Endothelial cell of umbilical vein (primary cell): Measurements from ENCODE around the gene LMAN2L. TPM values are rescaled to one million over a fixed set of nuclear protein-coding genes. Genes with fewer than 3 reads are reported as not detected.
A peak's percentile ranks its signal among the peaks of the same experiment; 100 is the strongest.

ENCODE experiments used
- BruUV-seq: library from RNA; stranded (reverse); fragments of 400-500 nt; replicated peaks from 2 replicates; lab custom pipeline; 2021; lab: Mats Ljungman, UMichigan
- CTCF ChIA-PET: fragments of 300-600, 350-600 bp; sonication (Branson Sonifier 250); formaldehyde crosslinking; loops from one replicate; lab custom pipeline; 2021; ENCODE audit warnings: antibody characterized with exemption, inconsistent platforms; lab: Charles Lee
- POLR2A ChIA-PET: fragments of 300-600, 350-600 bp; sonication (Branson Sonifier 250); formaldehyde crosslinking; loops from one replicate; lab custom pipeline; 2021; ENCODE audit warnings: antibody characterized with exemption, inconsistent platforms; lab: Charles Lee
- DNase-seq: peaks from one replicate; pipeline ENCODE4 v3.0.0-alpha.2; 2011; ENCODE audit warnings: low read depth, low spot score
- FAIRE-seq: peaks from 2 replicates; lab custom pipeline; 2011; peaks lifted over from hg19 to GRCh38; lab: Jason Lieb, UNC
- H2AFZ ChIP-seq: 2 replicates; pipeline ENCODE4 v1.6.0; 2012; ENCODE audit warnings: low read depth, low read length, control low read depth, inconsistent platforms
- H3K27ac ChIP-seq: 2 replicates; pipeline ENCODE4 v1.5.1; 2011; ENCODE audit warnings: low read depth, mild to moderate bottlenecking, control low read depth, low read length, moderate library complexity; ENCODE audit not compliant: insufficient read depth
- H3K27me3 ChIP-seq, 2 experiments: 2 replicates each; pipeline versions ENCODE4 v1.6.0 to v1.6.1; 2011; ENCODE audit warnings: low read length in 2 of 2, mixed read lengths in 1 of 2; ENCODE audit not compliant: control insufficient read depth in 2 of 2, insufficient read depth in 2 of 2
- H3K36me3 ChIP-seq, 2 experiments: 2 replicates in 1 of 2; 3 replicates in 1 of 2; pipeline ENCODE4 v1.5.1; 2011; ENCODE audit warnings: low read length in 2 of 2, mild to moderate bottlenecking in 1 of 2, moderate library complexity in 1 of 2; ENCODE audit not compliant: control insufficient read depth in 2 of 2, insufficient read depth in 2 of 2; ENCODE audit errors: extremely low read depth in 1 of 2
- H3K4me1 ChIP-seq: 3 replicates; pipeline ENCODE4 v1.5.1; 2011; ENCODE audit warnings: mild to moderate bottlenecking, low read length; ENCODE audit not compliant: control insufficient read depth, insufficient read depth; ENCODE audit errors: extremely low read depth
- H3K4me2 ChIP-seq: 2 replicates; pipeline ENCODE4 v1.6.1; 2011; ENCODE audit warnings: low read length, control low read depth, mixed read lengths; ENCODE audit not compliant: insufficient read depth
- H3K4me3 ChIP-seq, 3 experiments: fragments of 200-600 bp in 1 of 3; sonication (generic), shearing (Covaris generic) in 1 of 3; replicated peaks in 1 of 3; 2 replicates each; pipeline ENCODE4 v1.5.1; 2011 to 2016; ENCODE audit warnings: control low read depth in 3 of 3, low read length in 3 of 3, mild to moderate bottlenecking in 2 of 3, inconsistent platforms in 1 of 3, low read depth in 1 of 3, moderate library complexity in 1 of 3; ENCODE audit not compliant: insufficient read depth in 1 of 3
- H3K79me2 ChIP-seq: 2 replicates; pipeline ENCODE4 v1.6.0; 2012; ENCODE audit warnings: low read length, inconsistent platforms; ENCODE audit not compliant: control insufficient read depth, insufficient read depth
- H3K9ac ChIP-seq: replicated peaks from 2 replicates; pipeline ENCODE3; 2011; ENCODE audit warnings: low read length, control low read depth; ENCODE audit not compliant: insufficient read depth; ENCODE audit errors: extremely low read depth
- H3K9me1 ChIP-seq: replicated peaks from 3 replicates; pipeline ENCODE4 v1.6.0; 2011; ENCODE audit warnings: mild to moderate bottlenecking, low read length; ENCODE audit not compliant: control insufficient read depth, insufficient read depth; ENCODE audit errors: extremely low read depth
- H3K9me3 ChIP-seq: replicated peaks from 2 replicates; pipeline ENCODE4 v1.5.1; 2012; ENCODE audit warnings: low read length, inconsistent platforms; ENCODE audit not compliant: control insufficient read depth, insufficient read depth
- H4K20me1 ChIP-seq: replicated peaks from 2 replicates; pipeline ENCODE3; 2011; ENCODE audit warnings: mild to moderate bottlenecking, low read length; ENCODE audit not compliant: control insufficient read depth, insufficient read depth; ENCODE audit errors: extremely low read depth
- EZH2 ChIP-seq: IDR thresholded peaks from 2 replicates; pipeline ENCODE4 v1.6.1; 2012; ENCODE audit warnings: borderline replicate concordance, low read depth, mild to moderate bottlenecking, moderate library complexity, low read length, inconsistent platforms; ENCODE audit not compliant: severe bottlenecking
- FOS ChIP-seq: IDR thresholded peaks from 2 replicates; pipeline ENCODE4 v1.6.1; 2011; ENCODE audit warnings: mild to moderate bottlenecking, low read length, moderate library complexity, borderline replicate concordance; ENCODE audit not compliant: insufficient read depth
- GATA2 ChIP-seq: IDR thresholded peaks from 2 replicates; pipeline ENCODE4 v1.7.0; 2011; ENCODE audit warnings: low read depth, mild to moderate bottlenecking, moderate library complexity, mixed read lengths, low read length; ENCODE audit not compliant: insufficient read length, insufficient read depth
- JUN ChIP-seq: IDR thresholded peaks from 2 replicates; pipeline ENCODE4 v1.6.1; 2011; ENCODE audit warnings: borderline replicate concordance, low read depth; ENCODE audit not compliant: insufficient read length, insufficient read depth
- MYC ChIP-seq: IDR thresholded peaks from one replicate; pipeline ENCODE4 v1.6.1; 2011; ENCODE audit warnings: mild to moderate bottlenecking, low read depth, low read length
- POLR2A ChIP-seq: IDR thresholded peaks from 2 replicates; pipeline ENCODE4 v1.6.1; 2012; ENCODE audit warnings: low read depth, mild to moderate bottlenecking, control low read depth, low read length
- POLR2AphosphoS5 ChIP-seq: IDR thresholded peaks from 2 replicates; pipeline ENCODE4 v1.6.1; 2012; ENCODE audit warnings: low read depth, mild to moderate bottlenecking, control low read depth, low read length, moderate library complexity; ENCODE audit not compliant: insufficient read depth
- dilution Hi-C: fragments of 300-500 bp; cut with MboI; formaldehyde crosslinking; loops from one replicate; pipeline ENCODE4 v1.15.0; 2019; ENCODE audit warnings: low sequenced_read_pairs; ENCODE audit not compliant: extremely low pct_ligation_motif_present
- intact Hi-C: fragments of 100-400 bp; cut with micrococcal nuclease; formaldehyde crosslinking; loops from one replicate; pipeline ENCODE4 v1.10.0; 2022
- polyA plus RNA-seq, 4 experiments: library from polyadenylated mRNA; depleted of rRNA in 3 of 4; stranded (reverse) in 3 of 4; unstranded in 1 of 4; fragments of >200 nt; gene quantifications; 2 replicates each; pipeline versions ENCODE4 v1.2.1 to v1.2.3, GENCODE V29; 2011 to 2012; ENCODE audit warnings: missing spikeins in 1 of 4
- total RNA-seq: library from RNA; stranded (reverse); gene quantifications from 2 replicates; pipeline ENCODE4 v1.2.3, GENCODE V29; 2021
- TF ChIP-seq, protein P1 (sequence below), 2 donors: IDR thresholded peaks; 1 replicate in 1 of 2; 2 replicates in 1 of 2; pipeline ENCODE4 v1.5.1; 2011; ENCODE audit warnings: low read length in 2 of 2, mild to moderate bottlenecking in 2 of 2, moderate library complexity in 2 of 2, control low read depth in 1 of 2, inconsistent platforms in 1 of 2, low read depth in 1 of 2; ENCODE audit not compliant: insufficient read depth in 1 of 2; ENCODE audit errors: extremely low read depth in 1 of 2
- TF ChIP-seq, protein P2 (sequence below): IDR thresholded peaks from 2 replicates; pipeline ENCODE4 v1.6.1; 2011; ENCODE audit not compliant: insufficient read depth, insufficient read length

LMAN2L gene
- total and polyA plus RNA-seq, 2 donors (not counting 3 experiments of a cell fraction or from before 2014, with no cell fraction given) = 15.4 to 20.5 TPM

DNA sequence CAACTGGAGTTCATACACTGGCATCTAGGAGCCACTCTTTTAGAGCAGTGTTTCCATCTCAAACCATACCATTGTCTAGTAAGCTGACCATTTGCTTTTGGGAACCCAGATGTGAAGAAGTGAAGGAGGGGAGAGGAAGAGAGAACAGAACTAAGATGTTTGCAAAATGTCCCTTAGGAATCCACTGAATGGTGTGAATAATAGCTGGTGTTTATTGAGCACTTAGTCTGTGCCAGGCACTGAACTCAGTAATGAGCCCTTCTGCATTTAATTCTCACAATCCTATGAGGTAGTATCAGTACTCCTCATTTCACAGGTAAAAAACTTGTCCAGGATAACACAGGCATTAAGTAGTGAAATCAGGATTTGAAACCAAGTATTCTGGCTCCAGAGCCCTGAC lies 23.5 kb downstream of the LMAN2L start:
- Histone ChIP-seq H4K20me1 (no peaks in the 10 kb centered on the region), H3K27ac (no peak overlapping the region), H3K79me2 (no peaks in the 10 kb centered on the region), H2AFZ (no peak overlapping the region), H3K4me3 (no peak overlapping the region), H3K4me2 (no peak overlapping the region), H3K27me3 (no peaks in the 10 kb centered on the region), H3K9me1 (no peaks in the 10 kb centered on the region), H3K9me3 (no peaks in the 10 kb centered on the region), H3K36me3 (peaks cover 0 to 4% of the 10 kb centered on the region in 2 experiments), H3K9ac (no peak overlapping the region), H3K4me1 (no peaks in the 10 kb centered on the region)
- no peak for FAIRE-seq
- POLR2A ChIA-PET = no interaction called here
- dilution Hi-C loops = no loop called here
- intact Hi-C loops = no loop called here
- no peak for DNase-seq
- TF ChIP-seq MYC (no peak), JUN (no peak), POLR2A (no peak)
- TF ChIP-seq, protein P1, sequence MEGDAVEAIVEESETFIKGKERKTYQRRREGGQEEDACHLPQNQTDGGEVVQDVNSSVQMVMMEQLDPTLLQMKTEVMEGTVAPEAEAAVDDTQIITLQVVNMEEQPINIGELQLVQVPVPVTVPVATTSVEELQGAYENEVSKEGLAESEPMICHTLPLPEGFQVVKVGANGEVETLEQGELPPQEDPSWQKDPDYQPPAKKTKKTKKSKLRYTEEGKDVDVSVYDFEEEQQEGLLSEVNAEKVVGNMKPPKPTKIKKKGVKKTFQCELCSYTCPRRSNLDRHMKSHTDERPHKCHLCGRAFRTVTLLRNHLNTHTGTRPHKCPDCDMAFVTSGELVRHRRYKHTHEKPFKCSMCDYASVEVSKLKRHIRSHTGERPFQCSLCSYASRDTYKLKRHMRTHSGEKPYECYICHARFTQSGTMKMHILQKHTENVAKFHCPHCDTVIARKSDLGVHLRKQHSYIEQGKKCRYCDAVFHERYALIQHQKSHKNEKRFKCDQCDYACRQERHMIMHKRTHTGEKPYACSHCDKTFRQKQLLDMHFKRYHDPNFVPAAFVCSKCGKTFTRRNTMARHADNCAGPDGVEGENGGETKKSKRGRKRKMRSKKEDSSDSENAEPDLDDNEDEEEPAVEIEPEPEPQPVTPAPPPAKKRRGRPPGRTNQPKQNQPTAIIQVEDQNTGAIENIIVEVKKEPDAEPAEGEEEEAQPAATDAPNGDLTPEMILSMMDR (IDR thresholded peaks at IDR 0.05; ENCODE audit: extremely low read depth in 1 of 2, insufficient read depth in 1 of 2, low read depth in 1 of 2, low read length in 2 of 2) = no peak
- CTCF ChIA-PET = interaction anchor here (0.6 kb wide), 1 partner anchor 193 kb away, joined by 3 read pairs; no protein-coding TSS in a partner anchor
- no TSS peak for BruUV-seq

DNA sequence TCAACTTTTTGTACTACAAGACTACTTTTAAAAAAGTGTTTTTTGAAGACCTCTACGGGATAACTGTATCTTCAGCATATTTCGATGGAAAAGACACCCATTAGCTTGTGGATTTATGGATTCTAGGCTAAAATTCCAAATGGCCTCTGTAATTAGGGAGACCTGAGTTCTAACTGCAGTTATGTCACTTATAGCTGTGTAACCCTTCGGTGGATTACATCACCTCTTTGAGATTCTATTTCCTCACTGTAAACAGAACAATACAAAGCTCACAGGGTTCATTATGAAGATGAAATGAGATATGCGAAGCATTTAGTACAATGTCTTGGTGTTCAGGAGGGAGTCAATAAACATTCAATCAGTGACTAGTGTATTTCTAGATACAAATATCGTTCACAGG lies 24.2 kb downstream of the LMAN2L start:
- Histone ChIP-seq H3K4me2 (no peak overlapping the region), H3K79me2 (no peaks in the 10 kb centered on the region), H4K20me1 (no peaks in the 10 kb centered on the region), H3K9me1 (no peaks in the 10 kb centered on the region), H3K4me3 (no peak overlapping the region), H3K9me3 (no peaks in the 10 kb centered on the region), H3K9ac (no peak overlapping the region), H3K27me3 (no peaks in the 10 kb centered on the region), H3K27ac (no peak overlapping the region), H2AFZ (no peak overlapping the region), H3K36me3 (peaks cover 0 to 9% of the 10 kb centered on the region in 2 experiments), H3K4me1 (no peaks in the 10 kb centered on the region)
- TF ChIP-seq POLR2A (no peak), JUN (no peak), GATA2 (no peak), POLR2AphosphoS5 (no peak), MYC (no peak), EZH2 (no peak), FOS (no peak)
- TF ChIP-seq, protein P2, sequence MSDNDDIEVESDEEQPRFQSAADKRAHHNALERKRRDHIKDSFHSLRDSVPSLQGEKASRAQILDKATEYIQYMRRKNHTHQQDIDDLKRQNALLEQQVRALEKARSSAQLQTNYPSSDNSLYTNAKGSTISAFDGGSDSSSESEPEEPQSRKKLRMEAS = no peak
- TF ChIP-seq, protein P1 (IDR thresholded peaks at IDR 0.05; ENCODE audit: extremely low read depth in 1 of 2, insufficient read depth in 1 of 2, low read depth in 1 of 2, low read length in 2 of 2) = no peak
- dilution Hi-C loops = no loop called here
- DNase-seq (peak; percentile 16), FAIRE-seq (no peak)
- BruUV-seq = no TSS peak
- intact Hi-C loops = no loop called here
- CTCF ChIA-PET = no interaction called here
- POLR2A ChIA-PET = no interaction called here
